HepG2 (cell line): ENCODE measurements around the gene RABEP1. TPM values are rescaled to one million over a fixed set of nuclear protein-coding genes. Genes with fewer than 3 reads are reported as not detected.
A peak's percentile ranks its signal among the peaks of the same experiment; 100 is the strongest.

Experiments
- CEBPB ChIP-seq: IDR thresholded peaks from 2 replicates; pipeline ENCODE4 v1.6.1; 2011; ENCODE audit warnings: low read depth, low read length, improper control_type of control experiment, borderline replicate concordance
- ELF3 ChIP-seq: IDR thresholded peaks from 2 replicates; pipeline ENCODE4 v1.6.1; 2016; ENCODE audit warnings: missing genetic modification reagents, missing compliant biosample characterization
- MATR3 ChIP-seq: sonication (generic); formaldehyde crosslinking; IDR thresholded peaks from 2 replicates; pipeline ENCODE4 v1.4.0; 2020; ENCODE audit warnings: missing genetic modification reagents
- NFE2 ChIP-seq: sonication (generic); formaldehyde crosslinking; IDR thresholded peaks from 2 replicates; pipeline ENCODE4 v1.4.0; 2020; ENCODE audit warnings: missing genetic modification reagents
- POLR2AphosphoS5 ChIP-seq: IDR thresholded peaks from 2 replicates; pipeline ENCODE4 v1.6.1; 2012; ENCODE audit warnings: low read depth, low read length
- RFX3 ChIP-seq: IDR thresholded peaks from 2 replicates; pipeline ENCODE4 v1.6.1; 2016; ENCODE audit warnings: missing biosample characterization, missing genetic modification reagents
- SNAPC2 ChIP-seq: sonication (generic); formaldehyde crosslinking; IDR thresholded peaks from 2 replicates; pipeline ENCODE4 v1.8.1; 2022; ENCODE audit warnings: mild to moderate bottlenecking, missing genetic modification reagents
- STAG1 ChIP-seq: sonication (generic); formaldehyde crosslinking; IDR thresholded peaks from 2 replicates; pipeline ENCODE4 v1.4.0; 2020; ENCODE audit warnings: missing genetic modification reagents
- TBX3 ChIP-seq: fragments of 450-650 bp; IDR thresholded peaks from 2 replicates; pipeline ENCODE4 v1.6.1; 2017; ENCODE audit warnings: antibody characterized with exemption, mild to moderate bottlenecking, inconsistent platforms, borderline replicate concordance
- TCF7 ChIP-seq: sonication (generic); IDR thresholded peaks from 2 replicates; pipeline ENCODE4 v1.6.1; 2016; ENCODE audit warnings: antibody characterized with exemption, low read depth
- TOPORS ChIP-seq: sonication (generic); formaldehyde crosslinking; IDR thresholded peaks from 2 replicates; pipeline ENCODE4 v1.8.0; 2023; ENCODE audit warnings: mild to moderate bottlenecking, missing genetic modification reagents
- ZNF569 ChIP-seq: sonication (generic); formaldehyde crosslinking; IDR thresholded peaks from 2 replicates; pipeline ENCODE4 v1.5.0; 2020; ENCODE audit warnings: mild to moderate bottlenecking, missing genetic modification reagents, moderate library complexity, borderline replicate concordance
- ZNF660 ChIP-seq: sonication (generic); formaldehyde crosslinking; IDR thresholded peaks from 2 replicates; pipeline ENCODE4 v1.5.1; 2020; ENCODE audit warnings: mild to moderate bottlenecking, low read depth, missing genetic modification reagents, borderline replicate concordance
- polyA plus RNA-seq, 8 experiments: library from polyadenylated mRNA; depleted of rRNA in 3 of 8; stranded (reverse) in 7 of 8; unstranded in 1 of 8; fragments of >200 nt; fragmentation: Illumina TruSeq in 4 of 8; extraction: Trizol in 4 of 8; gene quantifications; 2 replicates each; pipeline versions ENCODE4 v1.2.1 to v1.2.3, GENCODE V29; 2011 to 2016; ENCODE audit warnings: low read depth in 4 of 8, missing spikeins in 1 of 8, mixed read lengths in 1 of 8; ENCODE audit not compliant: insufficient read depth in 1 of 8
- total RNA-seq, 5 experiments: library from RNA; depleted of rRNA; stranded (reverse); fragments of >200 nt; fragmentation: Illumina TruSeq; extraction: Trizol; gene quantifications; 2 replicates each; pipeline ENCODE4 v1.2.3, GENCODE V29; 2016; ENCODE audit warnings: low read depth in 1 of 5
- TF ChIP-seq, protein P1 (sequence below): fragments of 450-650 bp; IDR thresholded peaks from 2 replicates; pipeline ENCODE4 v1.6.1; 2017; ENCODE audit warnings: mild to moderate bottlenecking
- TF ChIP-seq, protein P2 (sequence below): sonication (generic); formaldehyde crosslinking; IDR thresholded peaks from 2 replicates; pipeline ENCODE4 v1.8.1; 2022; ENCODE audit warnings: low read depth, mild to moderate bottlenecking, missing genetic modification reagents
- TF ChIP-seq, protein P3 (sequence below): sonication (generic); formaldehyde crosslinking; IDR thresholded peaks from 2 replicates; pipeline ENCODE4 v1.5.1; 2020; ENCODE audit warnings: mild to moderate bottlenecking, moderate library complexity, missing genetic modification reagents
- TF ChIP-seq, protein P4 (sequence below): sonication (generic); formaldehyde crosslinking; IDR thresholded peaks from 2 replicates; pipeline ENCODE4 v1.4.0; 2020; ENCODE audit warnings: missing genetic modification reagents

The RABEP1 gene
- total and polyA plus RNA-seq, 2 of the 13 experiments (the other 11 are each of a cell fraction or from before 2014, with no cell fraction given) = 13.7 to 41.5 TPM

DNA sequence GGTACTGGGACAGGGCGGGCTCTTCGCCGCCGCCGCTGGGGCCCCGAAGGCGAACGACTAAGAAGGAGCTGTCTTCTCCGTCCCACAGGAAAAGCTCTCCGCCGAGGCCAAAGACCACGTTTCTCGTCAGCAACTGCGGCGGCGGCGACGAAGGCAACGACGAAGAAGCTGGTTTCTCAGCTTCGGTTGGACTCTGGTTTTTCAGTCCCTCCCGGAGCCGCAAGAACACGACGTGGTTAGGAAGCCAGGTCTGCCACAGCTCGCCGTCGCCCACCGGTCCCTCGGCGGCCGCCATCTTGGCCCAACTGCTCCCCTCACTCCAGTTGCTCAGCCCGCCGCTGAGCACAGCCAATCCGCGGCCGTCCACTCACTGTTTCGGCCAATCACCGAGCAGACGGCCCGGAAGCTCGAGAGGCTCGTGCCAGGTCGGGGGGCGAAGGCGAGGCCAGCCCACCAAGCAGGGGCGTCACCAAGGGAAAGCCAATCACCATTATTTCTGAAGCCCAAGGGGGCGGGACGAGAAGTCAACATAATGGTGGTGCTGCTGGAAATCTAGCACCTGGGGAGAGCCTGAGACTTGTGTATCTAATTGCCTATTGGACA, 137.4 kb downstream of the RABEP1 start, which contains the start of gene NUP88 (continued):
- TF ChIP-seq, protein P1, sequence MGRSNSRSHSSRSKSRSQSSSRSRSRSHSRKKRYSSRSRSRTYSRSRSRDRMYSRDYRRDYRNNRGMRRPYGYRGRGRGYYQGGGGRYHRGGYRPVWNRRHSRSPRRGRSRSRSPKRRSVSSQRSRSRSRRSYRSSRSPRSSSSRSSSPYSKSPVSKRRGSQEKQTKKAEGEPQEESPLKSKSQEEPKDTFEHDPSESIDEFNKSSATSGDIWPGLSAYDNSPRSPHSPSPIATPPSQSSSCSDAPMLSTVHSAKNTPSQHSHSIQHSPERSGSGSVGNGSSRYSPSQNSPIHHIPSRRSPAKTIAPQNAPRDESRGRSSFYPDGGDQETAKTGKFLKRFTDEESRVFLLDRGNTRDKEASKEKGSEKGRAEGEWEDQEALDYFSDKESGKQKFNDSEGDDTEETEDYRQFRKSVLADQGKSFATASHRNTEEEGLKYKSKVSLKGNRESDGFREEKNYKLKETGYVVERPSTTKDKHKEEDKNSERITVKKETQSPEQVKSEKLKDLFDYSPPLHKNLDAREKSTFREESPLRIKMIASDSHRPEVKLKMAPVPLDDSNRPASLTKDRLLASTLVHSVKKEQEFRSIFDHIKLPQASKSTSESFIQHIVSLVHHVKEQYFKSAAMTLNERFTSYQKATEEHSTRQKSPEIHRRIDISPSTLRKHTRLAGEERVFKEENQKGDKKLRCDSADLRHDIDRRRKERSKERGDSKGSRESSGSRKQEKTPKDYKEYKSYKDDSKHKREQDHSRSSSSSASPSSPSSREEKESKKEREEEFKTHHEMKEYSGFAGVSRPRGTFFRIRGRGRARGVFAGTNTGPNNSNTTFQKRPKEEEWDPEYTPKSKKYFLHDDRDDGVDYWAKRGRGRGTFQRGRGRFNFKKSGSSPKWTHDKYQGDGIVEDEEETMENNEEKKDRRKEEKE = no peak
- TF ChIP-seq TBX3 = no peak
- TF ChIP-seq ZNF569 = no peak
- TF ChIP-seq POLR2AphosphoS5 = peak; percentile 81
- TF ChIP-seq STAG1 (CRISPR knock-in tag) = no peak
- TF ChIP-seq, protein P2, sequence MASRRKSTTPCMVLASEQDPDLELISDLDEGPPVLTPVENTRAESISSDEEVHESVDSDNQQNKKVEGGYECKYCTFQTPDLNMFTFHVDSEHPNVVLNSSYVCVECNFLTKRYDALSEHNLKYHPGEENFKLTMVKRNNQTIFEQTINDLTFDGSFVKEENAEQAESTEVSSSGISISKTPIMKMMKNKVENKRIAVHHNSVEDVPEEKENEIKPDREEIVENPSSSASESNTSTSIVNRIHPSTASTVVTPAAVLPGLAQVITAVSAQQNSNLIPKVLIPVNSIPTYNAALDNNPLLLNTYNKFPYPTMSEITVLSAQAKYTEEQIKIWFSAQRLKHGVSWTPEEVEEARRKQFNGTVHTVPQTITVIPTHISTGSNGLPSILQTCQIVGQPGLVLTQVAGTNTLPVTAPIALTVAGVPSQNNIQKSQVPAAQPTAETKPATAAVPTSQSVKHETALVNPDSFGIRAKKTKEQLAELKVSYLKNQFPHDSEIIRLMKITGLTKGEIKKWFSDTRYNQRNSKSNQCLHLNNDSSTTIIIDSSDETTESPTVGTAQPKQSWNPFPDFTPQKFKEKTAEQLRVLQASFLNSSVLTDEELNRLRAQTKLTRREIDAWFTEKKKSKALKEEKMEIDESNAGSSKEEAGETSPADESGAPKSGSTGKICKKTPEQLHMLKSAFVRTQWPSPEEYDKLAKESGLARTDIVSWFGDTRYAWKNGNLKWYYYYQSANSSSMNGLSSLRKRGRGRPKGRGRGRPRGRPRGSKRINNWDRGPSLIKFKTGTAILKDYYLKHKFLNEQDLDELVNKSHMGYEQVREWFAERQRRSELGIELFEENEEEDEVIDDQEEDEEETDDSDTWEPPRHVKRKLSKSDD (CRISPR knock-in tag) = no peak; the same call in 1 of the 2 replicates
- TF ChIP-seq, protein P3, sequence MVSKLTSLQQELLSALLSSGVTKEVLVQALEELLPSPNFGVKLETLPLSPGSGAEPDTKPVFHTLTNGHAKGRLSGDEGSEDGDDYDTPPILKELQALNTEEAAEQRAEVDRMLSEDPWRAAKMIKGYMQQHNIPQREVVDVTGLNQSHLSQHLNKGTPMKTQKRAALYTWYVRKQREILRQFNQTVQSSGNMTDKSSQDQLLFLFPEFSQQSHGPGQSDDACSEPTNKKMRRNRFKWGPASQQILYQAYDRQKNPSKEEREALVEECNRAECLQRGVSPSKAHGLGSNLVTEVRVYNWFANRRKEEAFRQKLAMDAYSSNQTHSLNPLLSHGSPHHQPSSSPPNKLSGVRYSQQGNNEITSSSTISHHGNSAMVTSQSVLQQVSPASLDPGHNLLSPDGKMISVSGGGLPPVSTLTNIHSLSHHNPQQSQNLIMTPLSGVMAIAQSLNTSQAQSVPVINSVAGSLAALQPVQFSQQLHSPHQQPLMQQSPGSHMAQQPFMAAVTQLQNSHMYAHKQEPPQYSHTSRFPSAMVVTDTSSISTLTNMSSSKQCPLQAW = no peak; the same call in 1 of the 2 replicates
- no peak for TF ChIP-seq CEBPB
- 0 out of 2 replicates have a peak, but pooled peaks have one; percentile 27 for TF ChIP-seq NFE2 (CRISPR knock-in tag)
- no peak for TF ChIP-seq TOPORS (CRISPR knock-in tag)
- no peak for TF ChIP-seq MATR3
- TF ChIP-seq, protein P4, sequence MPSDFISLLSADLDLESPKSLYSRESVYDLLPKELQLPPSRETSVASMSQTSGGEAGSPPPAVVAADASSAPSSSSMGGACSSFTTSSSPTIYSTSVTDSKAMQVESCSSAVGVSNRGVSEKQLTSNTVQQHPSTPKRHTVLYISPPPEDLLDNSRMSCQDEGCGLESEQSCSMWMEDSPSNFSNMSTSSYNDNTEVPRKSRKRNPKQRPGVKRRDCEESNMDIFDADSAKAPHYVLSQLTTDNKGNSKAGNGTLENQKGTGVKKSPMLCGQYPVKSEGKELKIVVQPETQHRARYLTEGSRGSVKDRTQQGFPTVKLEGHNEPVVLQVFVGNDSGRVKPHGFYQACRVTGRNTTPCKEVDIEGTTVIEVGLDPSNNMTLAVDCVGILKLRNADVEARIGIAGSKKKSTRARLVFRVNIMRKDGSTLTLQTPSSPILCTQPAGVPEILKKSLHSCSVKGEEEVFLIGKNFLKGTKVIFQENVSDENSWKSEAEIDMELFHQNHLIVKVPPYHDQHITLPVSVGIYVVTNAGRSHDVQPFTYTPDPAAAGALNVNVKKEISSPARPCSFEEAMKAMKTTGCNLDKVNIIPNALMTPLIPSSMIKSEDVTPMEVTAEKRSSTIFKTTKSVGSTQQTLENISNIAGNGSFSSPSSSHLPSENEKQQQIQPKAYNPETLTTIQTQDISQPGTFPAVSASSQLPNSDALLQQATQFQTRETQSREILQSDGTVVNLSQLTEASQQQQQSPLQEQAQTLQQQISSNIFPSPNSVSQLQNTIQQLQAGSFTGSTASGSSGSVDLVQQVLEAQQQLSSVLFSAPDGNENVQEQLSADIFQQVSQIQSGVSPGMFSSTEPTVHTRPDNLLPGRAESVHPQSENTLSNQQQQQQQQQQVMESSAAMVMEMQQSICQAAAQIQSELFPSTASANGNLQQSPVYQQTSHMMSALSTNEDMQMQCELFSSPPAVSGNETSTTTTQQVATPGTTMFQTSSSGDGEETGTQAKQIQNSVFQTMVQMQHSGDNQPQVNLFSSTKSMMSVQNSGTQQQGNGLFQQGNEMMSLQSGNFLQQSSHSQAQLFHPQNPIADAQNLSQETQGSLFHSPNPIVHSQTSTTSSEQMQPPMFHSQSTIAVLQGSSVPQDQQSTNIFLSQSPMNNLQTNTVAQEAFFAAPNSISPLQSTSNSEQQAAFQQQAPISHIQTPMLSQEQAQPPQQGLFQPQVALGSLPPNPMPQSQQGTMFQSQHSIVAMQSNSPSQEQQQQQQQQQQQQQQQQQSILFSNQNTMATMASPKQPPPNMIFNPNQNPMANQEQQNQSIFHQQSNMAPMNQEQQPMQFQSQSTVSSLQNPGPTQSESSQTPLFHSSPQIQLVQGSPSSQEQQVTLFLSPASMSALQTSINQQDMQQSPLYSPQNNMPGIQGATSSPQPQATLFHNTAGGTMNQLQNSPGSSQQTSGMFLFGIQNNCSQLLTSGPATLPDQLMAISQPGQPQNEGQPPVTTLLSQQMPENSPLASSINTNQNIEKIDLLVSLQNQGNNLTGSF = no peak
- TF ChIP-seq ELF3 = peak; percentile 68; the same call in 1 of the 2 replicates
- no peak; the same call in 1 of the 2 replicates for TF ChIP-seq ZNF660
- TF ChIP-seq TCF7 = no peak
- TF ChIP-seq RFX3 (CRISPR knock-in tag) = no peak
- TF ChIP-seq SNAPC2 = no peak
